ENCODE measurements around the gene CDO1.

- TF ChIP-seq POLR2A (IDR thresholded peaks at IDR 0.05) = no peak
- TF ChIP-seq, protein P1, sequence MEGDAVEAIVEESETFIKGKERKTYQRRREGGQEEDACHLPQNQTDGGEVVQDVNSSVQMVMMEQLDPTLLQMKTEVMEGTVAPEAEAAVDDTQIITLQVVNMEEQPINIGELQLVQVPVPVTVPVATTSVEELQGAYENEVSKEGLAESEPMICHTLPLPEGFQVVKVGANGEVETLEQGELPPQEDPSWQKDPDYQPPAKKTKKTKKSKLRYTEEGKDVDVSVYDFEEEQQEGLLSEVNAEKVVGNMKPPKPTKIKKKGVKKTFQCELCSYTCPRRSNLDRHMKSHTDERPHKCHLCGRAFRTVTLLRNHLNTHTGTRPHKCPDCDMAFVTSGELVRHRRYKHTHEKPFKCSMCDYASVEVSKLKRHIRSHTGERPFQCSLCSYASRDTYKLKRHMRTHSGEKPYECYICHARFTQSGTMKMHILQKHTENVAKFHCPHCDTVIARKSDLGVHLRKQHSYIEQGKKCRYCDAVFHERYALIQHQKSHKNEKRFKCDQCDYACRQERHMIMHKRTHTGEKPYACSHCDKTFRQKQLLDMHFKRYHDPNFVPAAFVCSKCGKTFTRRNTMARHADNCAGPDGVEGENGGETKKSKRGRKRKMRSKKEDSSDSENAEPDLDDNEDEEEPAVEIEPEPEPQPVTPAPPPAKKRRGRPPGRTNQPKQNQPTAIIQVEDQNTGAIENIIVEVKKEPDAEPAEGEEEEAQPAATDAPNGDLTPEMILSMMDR (IDR thresholded peaks at IDR 0.05) = no peak
Measured at GRCh38 chr5:115810761-115811160, 5.7 kb downstream of the CDO1 start.

Data from heart left ventricle (tissue), 13 donors.